HCEC 1CT (cell line): ENCODE results near the gene DGKG.

Experiments used
- DNase-seq: peaks from one replicate; pipeline ENCODE4 v3.0.0-alpha.2; 2017

The DGKG gene

DNA sequence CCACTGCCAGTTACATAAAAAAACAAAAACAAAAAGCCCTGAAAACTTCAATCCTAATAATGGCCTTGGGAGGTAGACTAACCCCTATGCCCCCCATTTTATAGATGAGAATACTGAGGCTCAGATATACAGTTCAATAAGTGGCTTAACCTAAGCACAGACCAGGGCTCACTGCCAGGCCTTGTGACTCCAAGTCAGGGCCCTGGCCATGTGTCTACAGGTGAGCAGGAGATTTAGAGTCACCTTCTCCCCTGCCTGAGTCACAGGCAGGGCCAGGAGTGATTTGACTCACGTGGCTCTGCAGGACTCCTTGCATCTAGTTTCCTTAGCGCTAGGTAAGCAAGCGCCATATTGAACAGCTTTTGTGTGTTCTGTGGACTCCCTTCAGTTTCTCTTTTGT, 154.5 kb downstream of the DGKG start:
- no peak for DNase-seq

GRCh38 chr3:186200726-186201125, 161.3 kb downstream of the DGKG start:
- no peak for DNase-seq

GRCh38 chr3:186198442-186198841, 163.6 kb downstream of the DGKG start:
- no peak for DNase-seq

GRCh38 chr3:186194451-186194811, 167.6 kb downstream of the DGKG start:
- DNase-seq, result no peak

DNA sequence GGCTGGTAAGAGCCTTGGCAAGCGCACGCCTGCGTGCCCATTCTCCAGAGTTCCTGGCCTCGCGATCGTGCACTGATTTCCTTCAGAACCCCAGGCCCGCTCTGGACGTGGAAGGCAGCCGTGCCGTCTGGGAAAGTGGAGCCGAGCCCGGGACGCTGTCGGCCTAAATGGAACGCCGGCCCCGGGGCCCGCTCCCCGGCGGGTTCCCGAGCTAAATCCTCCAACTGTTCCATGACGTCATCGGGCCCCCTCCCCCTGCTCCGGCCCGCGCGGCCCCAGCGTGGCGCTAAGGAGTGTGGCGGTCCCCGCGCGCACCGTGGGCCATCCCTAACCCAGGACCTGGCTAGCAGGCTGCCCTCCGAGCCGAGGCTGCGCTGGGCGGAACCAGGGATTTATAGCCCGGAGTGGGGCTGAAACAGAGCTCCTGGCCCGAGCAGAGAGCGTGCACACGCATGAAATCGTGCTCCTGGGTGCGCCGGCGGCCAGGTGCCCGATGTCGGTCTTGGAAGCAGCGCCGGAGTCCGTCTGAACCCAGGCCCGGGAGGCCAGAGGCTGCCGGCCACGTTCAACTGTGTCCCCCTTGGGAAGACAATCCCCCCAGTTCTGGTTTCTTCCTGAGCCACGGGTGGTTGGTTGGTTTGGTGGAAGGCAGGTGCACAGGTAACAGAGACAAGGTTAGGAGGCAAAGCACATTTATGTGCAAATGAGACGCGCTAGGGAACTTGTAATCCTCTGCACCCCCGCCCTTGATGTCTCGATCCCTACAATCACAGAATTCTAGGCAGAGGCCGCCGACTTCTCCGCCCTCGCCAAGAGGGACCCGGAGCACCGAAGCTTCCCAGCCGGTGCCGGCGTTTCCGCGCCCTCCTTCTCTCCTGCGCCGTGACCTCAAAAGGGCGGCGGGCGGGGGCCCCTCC, 168.2 kb downstream of the DGKG start:
- no peak for DNase-seq

- DNase-seq, result no peak
Observed at GRCh38 chr3:186192823-186193222, 169.2 kb downstream of the DGKG start.

GRCh38 chr3:186189492-186189891, 172.5 kb downstream of the DGKG start:
- DNase-seq, result no peak

DNA sequence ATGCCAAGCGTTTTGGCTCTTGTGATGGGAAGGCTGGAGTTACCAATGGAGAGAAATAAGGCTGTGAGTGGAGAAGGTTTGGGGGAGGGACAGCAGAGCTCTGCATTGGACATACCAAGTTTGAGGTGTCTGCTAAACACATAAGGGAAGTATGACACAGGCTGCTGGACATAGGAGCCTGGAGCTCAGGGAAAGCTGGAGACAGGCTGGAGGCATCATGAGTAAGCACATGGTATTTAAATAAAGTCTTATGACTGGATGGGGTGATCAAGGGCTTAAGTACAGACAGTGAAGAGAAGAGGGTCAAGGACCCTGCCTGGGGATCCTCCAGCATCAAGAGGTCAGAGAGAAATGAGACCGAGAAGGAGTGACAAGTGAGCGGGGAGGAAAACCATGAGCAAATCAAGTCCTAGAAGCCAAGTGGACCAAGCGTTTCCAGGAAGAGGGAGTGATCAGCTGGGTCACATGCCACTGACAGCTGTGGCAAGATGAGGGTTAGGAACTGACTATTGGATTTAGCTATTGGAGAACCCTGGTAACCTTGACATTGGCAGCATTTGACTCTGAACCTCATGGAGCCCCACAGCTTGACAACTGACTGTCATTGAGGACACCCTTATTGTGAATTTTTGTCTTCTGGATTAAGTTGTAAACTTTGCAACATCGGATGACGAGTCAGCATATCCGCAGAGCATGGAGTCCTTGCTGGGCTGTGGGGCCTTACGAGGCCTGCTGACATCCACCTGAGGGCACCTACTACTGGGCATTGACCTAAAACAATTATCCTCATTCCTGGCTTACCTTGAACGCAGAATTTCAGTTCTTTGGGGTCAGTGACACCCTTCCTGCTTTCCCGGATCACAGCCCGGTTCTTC, 174.4 kb downstream of the DGKG start:
- peak; percentile 5 for DNase-seq

DNA sequence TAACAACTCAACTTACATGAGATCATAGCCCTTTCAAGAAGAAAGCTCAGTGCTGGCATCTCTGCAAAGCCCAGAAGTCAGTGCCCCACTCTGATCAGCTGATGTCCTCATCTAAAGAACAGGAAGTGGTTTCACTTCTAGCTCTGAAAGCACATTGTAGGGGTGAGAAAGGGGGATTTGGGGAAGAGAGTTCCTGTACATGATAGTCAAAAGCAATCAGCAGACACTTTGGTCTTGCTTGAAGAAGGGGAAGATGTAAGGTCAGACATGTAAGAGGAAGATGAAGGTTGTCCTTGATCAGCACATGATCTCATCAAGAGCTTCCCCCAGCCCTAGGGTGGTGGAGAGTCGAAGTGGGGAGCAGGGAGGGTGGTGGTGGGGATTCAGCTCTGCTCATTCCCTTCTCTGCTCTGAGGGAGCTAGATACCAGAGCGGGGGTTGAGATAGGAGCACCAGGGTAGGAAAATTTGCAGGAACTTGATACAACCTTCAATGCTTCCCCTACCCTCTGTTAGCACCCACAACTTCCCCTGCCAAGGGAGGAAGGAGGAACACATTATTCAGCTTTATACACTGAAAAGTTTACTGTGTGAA, 176.7 kb downstream of the DGKG start:
- no peak for DNase-seq

GRCh38 chr3:186184021-186184420, 178.0 kb downstream of the DGKG start:
- DNase-seq, result no peak

DNA sequence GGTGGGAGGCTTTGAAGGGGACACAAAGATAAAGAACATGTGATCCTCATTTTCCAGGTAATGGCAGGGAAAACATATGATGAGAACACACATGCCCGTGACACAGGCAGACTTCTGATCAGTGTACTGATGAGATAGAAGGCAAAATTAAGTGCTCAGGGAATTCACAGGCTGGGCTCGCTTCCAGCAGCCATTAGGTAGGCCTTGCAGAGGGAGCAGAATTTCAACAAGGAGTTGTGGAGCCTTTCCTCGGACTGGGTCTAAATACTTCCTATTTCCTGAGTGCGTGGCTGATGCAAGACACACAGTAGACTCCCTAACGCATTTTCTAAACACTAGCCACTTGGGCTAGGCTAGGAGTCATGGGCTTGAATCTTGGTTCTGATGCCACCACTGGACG, 179.2 kb downstream of the DGKG start:
- no peak for DNase-seq

- no peak for DNase-seq
Observed at GRCh38 chr3:186181901-186182300, 180.1 kb downstream of the DGKG start.

DNA sequence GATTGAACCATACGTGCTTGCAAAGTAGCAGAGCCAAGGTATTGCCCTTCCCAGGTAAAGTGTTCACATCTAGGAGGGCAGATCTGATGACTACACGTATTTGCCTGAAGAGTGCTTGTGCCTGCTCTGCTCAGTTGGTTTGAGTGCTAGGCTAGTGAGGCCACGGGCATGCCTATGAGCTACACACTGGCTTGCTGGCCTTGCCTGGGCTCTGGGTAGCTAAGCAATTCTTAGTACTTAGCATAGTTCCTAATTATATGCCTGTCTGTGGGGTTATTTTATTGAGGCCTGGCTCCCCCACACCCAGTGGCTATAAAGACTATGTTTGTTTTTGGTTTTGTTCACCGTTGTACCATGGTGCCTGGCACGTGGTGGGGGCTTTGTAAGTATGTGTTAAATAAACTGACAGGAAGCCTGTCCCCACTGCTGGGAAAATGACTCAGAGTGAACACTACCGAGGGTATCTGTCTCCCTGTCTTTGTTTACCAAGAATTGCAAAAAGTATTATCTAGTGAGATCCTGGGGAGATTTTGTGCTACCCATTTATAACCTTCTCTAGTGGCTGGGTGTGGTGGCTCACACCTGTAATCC, 181.0 kb downstream of the DGKG start:
- DNase-seq, result no peak

GRCh38 chr3:186180151-186180550, 181.9 kb downstream of the DGKG start:
- no peak for DNase-seq

DNA sequence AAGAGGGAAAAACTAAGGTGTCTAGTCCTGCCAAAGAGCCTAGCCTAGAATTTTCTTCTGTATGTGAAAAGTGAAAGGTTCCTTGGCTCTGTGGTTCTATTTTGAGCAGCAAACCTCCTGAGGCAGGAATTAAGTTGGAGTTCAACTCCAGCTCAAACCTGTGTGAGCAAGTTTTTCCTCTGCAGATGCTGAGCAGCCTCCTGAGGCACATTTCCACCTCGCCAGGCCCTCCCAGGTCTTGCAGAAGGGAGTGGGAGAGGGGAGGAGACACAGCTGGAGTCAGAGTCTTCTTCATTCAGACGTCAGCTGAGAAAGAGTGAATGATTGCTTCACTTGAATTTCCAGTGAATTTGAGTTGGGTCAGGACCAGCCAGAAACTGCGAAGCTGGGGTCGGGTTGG, 183.6 kb downstream of the DGKG start:
- no peak for DNase-seq

DNA sequence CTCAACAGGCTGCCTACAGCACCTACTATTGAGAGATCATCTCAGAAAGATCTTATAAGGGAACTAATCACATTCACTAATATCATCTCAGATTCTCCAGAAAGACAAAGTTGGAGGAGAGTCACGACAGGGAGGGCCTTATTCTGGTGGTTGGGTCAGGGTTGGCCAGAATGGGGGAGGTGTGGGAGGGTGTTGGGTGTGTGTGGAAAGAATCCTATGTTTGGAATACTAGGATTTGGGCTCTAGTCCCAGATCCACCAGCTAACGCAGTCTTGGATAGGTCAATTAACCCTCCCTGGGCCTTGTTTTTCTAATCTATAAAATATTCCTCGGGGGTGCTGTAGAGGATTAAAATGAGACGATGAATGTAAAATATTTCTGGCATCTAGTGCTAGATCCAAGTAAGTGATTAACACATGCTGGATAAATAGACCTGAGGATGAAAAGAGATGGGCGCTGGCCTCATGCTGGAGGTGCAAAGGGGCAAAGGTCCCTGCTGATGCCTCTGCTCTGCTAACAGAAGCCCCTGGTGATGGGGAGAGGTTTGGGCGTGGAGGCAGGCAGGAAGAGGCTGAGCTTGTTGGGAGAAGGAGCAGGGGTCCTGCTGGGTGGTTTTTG, 185.6 kb downstream of the DGKG start:
- DNase-seq, result no peak

DNA sequence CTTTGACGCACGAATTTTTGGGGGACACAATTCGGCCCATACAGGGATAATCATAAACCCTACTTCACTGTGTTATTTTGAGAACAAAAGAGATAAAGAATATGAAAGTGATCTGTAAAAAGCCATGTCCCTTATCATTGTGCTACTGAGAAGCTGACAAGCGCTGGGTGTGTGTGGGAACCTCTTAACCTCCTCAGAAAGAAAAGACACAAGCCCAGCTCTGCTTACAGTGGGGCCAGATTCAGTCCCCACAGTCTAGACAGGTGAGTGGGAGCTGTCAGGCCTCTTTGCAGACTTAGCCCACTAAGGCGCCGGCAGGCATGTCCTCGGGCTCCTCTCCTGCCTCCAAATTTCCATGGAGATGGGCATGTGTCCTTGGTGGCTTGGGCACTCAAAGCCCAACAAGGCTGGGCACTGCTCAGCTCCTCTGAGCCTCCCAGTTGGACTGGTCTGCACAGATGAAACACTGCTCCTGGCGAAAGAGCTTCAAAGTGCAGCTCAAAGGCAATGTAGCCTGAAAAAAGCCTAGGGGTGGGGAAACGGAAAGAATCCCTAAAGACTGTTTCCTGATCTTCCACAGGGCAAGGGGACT, 188.7 kb downstream of the DGKG start:
- no peak for DNase-seq

DNA sequence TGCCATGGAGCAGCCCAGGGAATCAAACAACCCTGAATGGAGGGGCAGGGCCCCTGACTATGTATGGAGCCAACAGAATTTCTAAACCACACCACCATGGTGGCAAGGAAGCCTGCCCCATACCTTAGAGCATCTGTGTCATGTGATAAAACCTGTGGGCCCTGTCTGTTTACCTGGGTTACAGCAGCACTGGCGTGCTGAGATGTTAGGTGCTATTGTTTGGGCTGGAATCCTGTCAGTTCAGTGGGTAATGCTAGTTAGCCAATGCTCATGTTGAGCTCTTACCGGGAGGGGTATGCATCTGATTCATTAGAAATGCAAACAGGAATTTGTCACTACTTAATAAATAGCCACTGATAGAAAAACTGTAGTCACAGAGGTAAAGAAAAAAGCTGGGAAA, 189.7 kb downstream of the DGKG start:
- no peak for DNase-seq

DNA sequence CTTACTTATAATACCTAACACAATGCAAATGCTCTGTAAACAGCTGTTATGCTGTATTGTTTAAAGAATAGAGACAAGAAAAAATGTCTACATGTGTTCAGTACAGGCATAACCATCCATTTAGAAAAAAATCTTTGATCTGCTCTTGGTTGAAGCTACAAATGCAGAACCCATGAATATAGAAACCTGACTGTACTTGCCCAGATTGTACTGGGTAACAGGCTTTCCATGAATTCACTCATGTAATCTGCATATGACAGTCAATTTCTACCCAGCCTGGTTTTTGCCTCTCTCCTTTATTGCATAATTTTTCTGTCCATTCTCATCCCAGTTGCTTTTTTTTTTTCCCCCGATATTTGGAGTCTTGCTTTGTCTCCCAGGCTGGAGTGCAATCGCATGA, 190.5 kb downstream of the DGKG start:
- DNase-seq, result no peak

- no peak for DNase-seq
Observed at GRCh38 chr3:186170516-186170915, 191.5 kb downstream of the DGKG start.

GRCh38 chr3:186169379-186169778, 192.7 kb downstream of the DGKG start:
- no peak for DNase-seq

GRCh38 chr3:186168976-186169375, 193.1 kb downstream of the DGKG start:
- no peak for DNase-seq
